ENCODE results near the gene APCDD1L. TPM values are rescaled to one million over a fixed set of nuclear protein-coding genes. Genes with fewer than 3 reads are reported as not detected.

Gene APCDD1L
- total and polyA plus RNA-seq, 2 experiments from 2014 or later: 0.23 TPM; not detected in 1

DNA sequence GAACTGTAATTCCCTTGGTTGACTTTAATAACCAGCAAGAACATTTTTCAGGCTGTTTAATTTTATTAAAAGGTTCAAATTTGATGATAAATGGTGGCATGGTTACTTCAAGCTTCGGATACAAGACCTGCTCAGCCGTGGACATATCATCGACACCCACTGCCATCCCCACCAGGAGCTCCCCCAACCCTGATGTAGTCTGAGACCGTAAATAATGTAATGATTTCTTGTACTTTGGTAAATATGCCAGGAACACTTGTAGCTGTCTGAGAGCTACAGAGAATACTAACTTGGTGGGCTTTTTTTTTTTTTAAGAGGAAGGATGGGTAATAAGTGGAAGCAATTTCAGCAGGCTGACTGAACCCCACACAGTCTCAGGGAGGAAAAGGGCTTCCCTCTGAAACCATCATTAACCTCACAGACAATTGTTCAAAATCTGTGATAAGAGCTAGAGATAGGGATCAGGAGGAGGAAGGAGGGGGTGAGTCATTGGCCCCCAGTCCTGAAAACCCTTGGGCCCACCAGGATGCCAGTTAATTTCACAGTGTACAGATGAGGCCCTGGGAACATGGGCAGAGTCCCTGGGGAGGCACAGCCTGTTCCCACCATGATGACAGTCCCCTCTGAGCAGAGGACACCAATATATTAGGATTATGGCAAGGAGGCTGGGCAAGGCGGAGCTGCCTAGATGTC is 56.0 kb downstream of the APCDD1L start:
- Histone ChIP-seq H2AFZ (no peak overlapping the region), H3K4me2 (no peak overlapping the region), H3K27me3 (no peaks in the 10 kb centered on the region), H3K79me2 (no peaks in the 10 kb centered on the region), H3K9me2 (replicated peaks; ENCODE audit: insufficient read depth) (no peaks in the 10 kb centered on the region), H4K20me1 (ENCODE audit: insufficient read depth, poor library complexity, severe bottlenecking) (no peaks in the 10 kb centered on the region), H3K4me1 (ENCODE audit: insufficient read depth) (no peaks in the 10 kb centered on the region), H3K9me3 (ENCODE audit: low read depth) (no peaks in the 10 kb centered on the region), H3K36me3 (replicated peaks; ENCODE audit: insufficient read depth, low read depth) (no peaks in the 10 kb centered on the region), H3K27ac (no peak overlapping the region), H3K4me3 (no peak overlapping the region)
- no peak for TF ChIP-seq CTCF (IDR thresholded peaks at IDR 0.05; ENCODE audit: poor library complexity)
- no peak for TF ChIP-seq EZH2 (IDR thresholded peaks at IDR 0.05; ENCODE audit: borderline replicate concordance)
- TF ChIP-seq EZH2phosphoT487 (IDR thresholded peaks at IDR 0.05; ENCODE audit: low read depth, severe bottlenecking, unreplicated experiment): no peak
- 78% methylated on average over 5 of the region's 5 CpGs for WGBS (ENCODE audit: low lambda C conversion rate, missing lambda C conversion rate)
- DNase-seq (ENCODE audit: low spot score): no peak

GRCh38 chr20:58458342-58459057 is 56.7 kb downstream of the APCDD1L start:
- no peak for DNase-seq (ENCODE audit: low spot score)
- Histone ChIP-seq H3K9me3 (ENCODE audit: low read depth) (no peaks in the 10 kb centered on the region), H3K4me2 (no peak overlapping the region), H3K79me2 (no peaks in the 10 kb centered on the region), H4K20me1 (ENCODE audit: insufficient read depth, poor library complexity, severe bottlenecking) (no peaks in the 10 kb centered on the region), H2AFZ (no peak overlapping the region), H3K9me2 (replicated peaks; ENCODE audit: insufficient read depth) (no peaks in the 10 kb centered on the region), H3K4me1 (ENCODE audit: insufficient read depth) (no peaks in the 10 kb centered on the region), H3K4me3 (no peak overlapping the region), H3K27me3 (no peaks in the 10 kb centered on the region), H3K27ac (no peak overlapping the region), H3K36me3 (replicated peaks; ENCODE audit: insufficient read depth, low read depth) (no peaks in the 10 kb centered on the region)
- WGBS (ENCODE audit: low lambda C conversion rate, missing lambda C conversion rate): 80% methylated on average over 16 of the region's 16 CpGs
- no peak for TF ChIP-seq CTCF (IDR thresholded peaks at IDR 0.05; ENCODE audit: poor library complexity)
- TF ChIP-seq EZH2phosphoT487 (IDR thresholded peaks at IDR 0.05; ENCODE audit: low read depth, severe bottlenecking, unreplicated experiment): no peak
- TF ChIP-seq EZH2 (IDR thresholded peaks at IDR 0.05; ENCODE audit: borderline replicate concordance): no peak

- no peaks in the 10 kb centered on the region for H3K9me3 ChIP-seq (ENCODE audit: low read depth)
- H3K27me3 ChIP-seq: no peaks in the 10 kb centered on the region
- no peaks in the 10 kb centered on the region for H3K9me2 ChIP-seq (replicated peaks; ENCODE audit: insufficient read depth)
- DNase-seq (ENCODE audit: low spot score): no peak
- no peaks in the 10 kb centered on the region for H4K20me1 ChIP-seq (ENCODE audit: insufficient read depth, poor library complexity, severe bottlenecking)
- no peak overlapping the region for H3K4me3 ChIP-seq
- H2AFZ ChIP-seq: no peak overlapping the region
- H3K27ac ChIP-seq: no peak overlapping the region
- no peaks in the 10 kb centered on the region for H3K79me2 ChIP-seq
- no peaks in the 10 kb centered on the region for H3K4me1 ChIP-seq (ENCODE audit: insufficient read depth)
- H3K36me3 ChIP-seq (replicated peaks; ENCODE audit: insufficient read depth, low read depth): no peaks in the 10 kb centered on the region
- H3K4me2 ChIP-seq: no peak overlapping the region
- 66% methylated on average over 14 of the region's 14 CpGs for WGBS (ENCODE audit: low lambda C conversion rate, missing lambda C conversion rate)
- TF ChIP-seq EZH2 (IDR thresholded peaks at IDR 0.05; ENCODE audit: borderline replicate concordance) (no peak), EZH2phosphoT487 (IDR thresholded peaks at IDR 0.05; ENCODE audit: low read depth, severe bottlenecking, unreplicated experiment) (no peak), CTCF (IDR thresholded peaks at IDR 0.05; ENCODE audit: poor library complexity) (no peak)
Observed at GRCh38 chr20:58457083-58457695, 58.0 kb downstream of the APCDD1L start.
